Ovary (tissue), 3 donors: ENCODE measurements around the gene IPO9.

ENCODE experiments used
- CTCF ChIP-seq, 3 donors: fragments of 450-650 bp in 2 of 3; fragments of 200-600 bp in 1 of 3; IDR thresholded peaks; one replicate each; pipeline versions ENCODE4 v1.5.1 to v1.8.0; 2016 to 2022; ENCODE audit warnings: antibody characterized with exemption in 3 of 3, mild to moderate bottlenecking in 1 of 3
- POLR2A ChIP-seq: fragments of 450-650 bp; IDR thresholded peaks from one replicate; pipeline ENCODE4 v1.6.1; 2017; ENCODE audit warnings: antibody characterized with exemption, mild to moderate bottlenecking, moderate library complexity
- donor health status: DM: no; HTN: no; CAD: no.

GRCh38 chr1:201880928-201881571, 52.1 kb downstream of the IPO9 start:
- TF ChIP-seq POLR2A, result no peak
- TF ChIP-seq CTCF (IDR thresholded peaks at IDR 0.05), result no peak
